HG02938 (cell line): ENCODE data around the gene HARBI1.
A peak's percentile ranks its signal among the peaks of the same experiment; 100 is the strongest.

Source experiments
- ATAC-seq: cut with Tn5 transposase; IDR thresholded peaks from one replicate; pipeline ENCODE4 v1.9.1; 2021; ENCODE audit warnings: mild to moderate bottlenecking, moderate library complexity; ENCODE audit not compliant: unreplicated experiment

Gene HARBI1

DNA sequence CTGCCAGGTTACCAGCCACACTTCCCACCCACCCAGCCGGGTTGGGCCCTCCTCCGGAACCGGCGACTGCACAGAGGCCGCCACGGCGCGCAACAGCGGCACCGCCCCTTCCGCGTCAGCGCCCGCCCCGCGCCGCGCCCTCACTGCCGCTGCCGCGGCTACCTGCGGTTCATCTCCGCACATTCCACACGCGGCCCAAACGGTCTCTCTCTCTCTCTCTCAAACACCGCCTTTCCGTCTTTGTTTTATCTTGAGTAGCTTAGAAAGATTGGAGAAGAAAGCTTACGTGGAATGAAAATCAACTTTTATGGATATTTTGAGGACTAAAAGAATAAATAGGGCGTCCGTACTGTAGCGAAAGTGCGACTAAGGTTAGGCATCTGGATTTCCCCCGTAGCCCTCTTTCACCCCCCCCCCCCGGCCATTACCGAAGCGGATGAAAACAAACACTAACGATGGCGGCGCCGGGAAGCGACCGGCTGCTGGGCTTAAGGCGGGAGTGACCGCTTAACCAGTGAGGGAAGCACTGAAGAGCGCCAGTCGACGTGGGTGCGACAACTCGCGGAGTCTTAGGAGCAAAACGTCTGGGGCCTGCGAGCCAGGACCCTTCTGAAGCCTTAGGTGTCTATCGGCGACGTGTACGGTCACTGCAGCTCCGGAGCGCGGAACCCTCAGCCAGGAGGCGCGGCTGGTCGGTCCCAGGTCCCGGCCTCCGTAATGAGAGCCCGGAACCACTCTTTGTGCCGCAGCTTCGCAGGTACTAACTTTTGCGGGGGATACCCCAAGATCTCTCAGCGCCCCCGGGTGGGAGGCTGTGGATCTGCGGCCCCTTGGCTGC, at the start of gene HARBI1, which contains the start of gene ATG13:
Gene HARBI1 (minus strand): TSS at position 94 of the 838 bp plus-strand sequence. CDS start 990 bp downstream, outside the sequence.
Gene ATG13 (plus strand): TSS at position 420 of the 838 bp plus-strand sequence. CDS start 26,739 bp downstream, outside the sequence.
- ATAC-seq: peak; percentile 86

DNA sequence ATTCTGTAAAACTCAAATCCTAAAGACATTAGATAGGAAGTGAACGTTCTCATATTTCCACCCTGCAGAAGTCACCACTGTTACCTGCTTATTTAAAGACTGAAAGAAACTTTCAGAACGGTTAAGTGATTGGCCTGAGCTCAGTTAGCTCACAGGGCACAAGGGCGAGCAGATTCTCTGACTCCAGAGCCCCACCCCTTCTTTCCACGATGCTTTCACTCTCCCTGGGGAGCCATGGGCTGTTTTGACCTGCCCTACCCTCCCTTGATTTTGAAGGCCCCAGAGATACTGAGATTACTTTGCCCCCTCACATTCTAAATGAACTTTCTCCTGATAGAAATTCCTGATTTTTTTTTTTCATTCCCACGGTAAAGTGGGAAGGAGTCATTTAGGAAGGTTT, 49.5 kb upstream of the HARBI1 start:
- ATAC-seq: no peak

GRCh38 chr11:46665356-46665755, 48.3 kb upstream of the HARBI1 start:
- ATAC-seq: no peak

GRCh38 chr11:46664612-46665011, 47.6 kb upstream of the HARBI1 start:
- no peak for ATAC-seq

- ATAC-seq: no peak
Observed at GRCh38 chr11:46663277-46663940, 46.4 kb upstream of the HARBI1 start.

GRCh38 chr11:46662366-46662765, 45.3 kb upstream of the HARBI1 start:
- ATAC-seq: no peak

- no peak for ATAC-seq
Observed at GRCh38 chr11:46661836-46662235, 44.8 kb upstream of the HARBI1 start.

DNA sequence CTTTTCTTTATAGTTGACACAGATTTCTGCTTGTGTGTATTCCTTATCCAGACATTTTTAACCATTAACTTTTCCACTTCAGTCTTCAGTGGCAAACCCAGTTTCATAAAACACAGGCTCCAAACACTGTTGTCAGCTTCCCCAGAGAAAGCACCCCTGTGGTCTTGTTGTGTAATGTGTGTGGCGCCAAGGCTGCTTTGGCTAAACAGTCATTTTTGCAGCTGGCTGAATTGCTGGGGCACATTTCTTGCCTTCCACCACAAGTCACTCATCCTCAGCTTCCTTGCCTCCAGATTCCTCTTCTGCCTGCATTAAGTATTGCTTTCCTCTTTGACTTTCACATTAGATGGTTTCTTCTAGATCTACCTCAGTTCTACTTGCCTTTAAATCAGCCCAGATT, 42.9 kb upstream of the HARBI1 start:
- no peak for ATAC-seq

- no peak for ATAC-seq
Observed at GRCh38 chr11:46658259-46658658, 41.2 kb upstream of the HARBI1 start.

DNA sequence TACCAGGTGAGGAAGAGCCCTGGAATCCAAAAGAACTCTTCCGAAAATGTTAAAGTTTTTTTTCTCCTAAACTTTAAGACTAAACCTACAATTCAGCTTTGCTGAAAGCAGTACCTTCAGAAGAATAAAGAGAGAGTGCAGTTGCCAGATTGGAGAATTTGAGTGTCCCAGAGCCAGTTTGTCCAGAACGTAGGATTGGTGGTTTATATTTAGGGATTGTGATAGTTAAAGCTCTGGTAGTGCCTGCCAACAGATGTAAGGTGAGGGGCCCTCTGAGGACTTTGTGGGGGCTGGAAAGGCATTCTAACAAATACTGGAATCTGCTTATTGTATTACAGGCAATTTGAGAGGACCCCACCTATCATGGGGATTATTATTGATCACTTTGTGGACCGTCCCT, 40.2 kb upstream of the HARBI1 start:
- ATAC-seq: no peak

- ATAC-seq: no peak
Observed at GRCh38 chr11:46655631-46656030, 38.6 kb upstream of the HARBI1 start.

- ATAC-seq: no peak
Observed at GRCh38 chr11:46649180-46649738, 32.2 kb upstream of the HARBI1 start.

GRCh38 chr11:46643986-46644385, 27.0 kb upstream of the HARBI1 start:
- no peak for ATAC-seq

GRCh38 chr11:46643531-46643930, 26.5 kb upstream of the HARBI1 start:
- ATAC-seq: no peak

GRCh38 chr11:46642627-46643335, 25.8 kb upstream of the HARBI1 start:
- ATAC-seq: no peak

DNA sequence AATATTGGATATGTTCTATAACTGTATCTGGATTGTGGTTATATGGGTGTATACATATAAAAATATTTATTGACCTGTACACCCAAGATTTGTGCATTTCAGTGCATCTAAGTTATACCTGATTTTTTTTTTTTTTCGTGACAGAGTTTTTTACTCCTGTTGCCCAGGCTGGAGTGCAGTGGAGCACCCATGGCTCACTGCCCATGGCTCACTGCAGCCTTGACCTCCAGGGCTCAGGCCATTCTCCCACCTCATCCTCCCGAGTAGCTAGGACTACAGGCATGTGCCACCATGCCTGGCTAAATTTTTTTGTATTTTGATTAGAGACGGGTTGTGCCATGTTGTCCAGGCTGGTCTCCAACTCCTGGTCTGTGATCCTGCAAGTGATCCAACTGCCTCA, 24.6 kb upstream of the HARBI1 start:
- ATAC-seq: no peak

DNA sequence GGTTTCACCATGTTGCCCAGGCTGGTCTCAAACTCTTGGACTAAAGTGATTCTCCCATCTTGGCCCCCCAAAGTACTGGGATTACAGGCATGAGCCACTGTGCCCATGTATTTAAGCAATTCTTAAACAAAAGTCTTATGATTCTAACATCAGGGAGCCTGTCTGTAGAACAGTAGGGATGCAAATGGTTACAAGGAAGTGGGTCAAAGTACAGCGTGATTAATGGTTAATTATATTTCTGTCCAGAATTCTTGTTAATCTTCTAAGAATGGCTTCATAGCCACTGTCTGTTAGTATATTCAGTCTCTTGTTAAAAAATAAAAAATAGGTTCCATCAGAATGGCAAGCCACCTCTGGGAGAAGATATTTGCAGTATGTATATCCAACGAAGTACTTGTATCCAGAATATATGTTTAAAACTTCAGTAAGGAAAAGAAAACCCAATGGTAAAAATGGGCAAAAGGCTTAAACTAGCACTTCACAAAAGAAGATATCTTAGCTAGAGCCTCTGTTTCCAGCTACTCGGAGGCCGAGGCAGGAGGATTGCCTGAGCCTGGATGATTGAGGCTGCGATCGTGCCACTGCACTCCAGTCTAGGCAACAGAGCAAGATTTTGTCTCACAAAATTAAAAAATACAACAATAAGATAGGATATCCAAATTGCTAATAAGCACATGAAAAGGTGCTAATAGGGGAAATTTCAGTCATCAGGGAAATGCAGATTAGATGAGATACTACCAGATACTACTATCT, 23.2 kb upstream of the HARBI1 start:
- ATAC-seq: no peak

DNA sequence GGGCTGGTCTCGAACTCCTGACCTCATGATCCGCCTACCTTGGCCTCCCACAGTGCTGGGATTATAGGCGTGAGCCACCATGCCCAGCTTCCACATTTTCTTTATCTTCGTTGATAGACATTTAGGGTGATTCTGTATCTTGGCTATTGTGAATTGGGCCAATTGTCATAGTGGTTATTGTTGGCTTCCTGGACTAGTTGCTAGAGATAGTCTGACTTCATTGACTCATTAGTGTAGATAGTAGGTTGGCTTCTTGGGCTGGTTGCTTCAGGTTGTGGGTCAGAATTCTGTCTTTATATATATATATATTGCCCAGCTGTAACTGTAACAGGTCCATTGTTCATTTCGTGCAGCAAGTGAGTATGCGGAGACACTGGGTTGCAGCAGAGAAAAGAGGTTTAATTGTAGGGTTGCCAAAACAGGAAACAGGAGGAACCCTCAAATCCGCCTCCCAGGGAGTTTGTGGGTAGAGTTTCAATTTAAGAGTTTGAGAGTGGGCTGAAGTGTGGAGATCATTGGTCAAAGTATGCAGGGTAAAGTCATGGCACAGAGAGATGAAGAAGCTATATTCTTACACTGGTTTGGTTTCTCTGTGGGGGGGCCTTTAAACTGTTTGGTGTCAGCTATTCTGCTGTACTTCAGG, 22.3 kb upstream of the HARBI1 start:
- ATAC-seq: no peak

DNA sequence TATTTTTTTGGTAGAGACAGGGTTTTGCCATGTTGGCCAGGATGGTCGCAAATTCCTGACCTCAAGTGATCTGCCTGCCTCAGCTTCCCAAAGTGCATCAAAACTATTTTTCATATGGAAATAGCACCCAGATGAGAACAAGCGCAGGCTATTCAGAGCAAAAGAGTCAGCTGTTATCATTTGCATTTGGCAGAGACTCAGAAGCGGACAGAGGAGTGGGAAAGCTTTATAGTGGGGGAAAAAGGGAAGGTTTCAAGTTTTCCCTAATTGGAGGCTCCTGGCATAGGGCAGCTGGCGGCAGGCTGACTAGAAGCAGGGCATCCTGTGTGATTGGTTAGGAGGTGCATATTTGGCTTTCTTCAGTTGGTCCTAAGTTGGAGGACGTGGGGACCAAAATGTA, 20.5 kb upstream of the HARBI1 start:
- ATAC-seq: no peak

- no peak for ATAC-seq
Observed at GRCh38 chr11:46635557-46636139, 18.6 kb upstream of the HARBI1 start.
